K562 (cell line): ENCODE measurements around the gene SERPINA3. TPM values are rescaled to one million over a fixed set of nuclear protein-coding genes. Genes with fewer than 3 reads are reported as not detected.

Experiments
- ATAC-seq: fragments of 200-7000 bp; cut with Tn5 transposase; 3 replicates; pipeline ENCODE4 v1.9.1; 2020; ENCODE audit warnings: moderate library complexity
- BruUV-seq: library from RNA; stranded (reverse); fragments of 400-500 nt; replicated peaks from 2 replicates; lab custom pipeline; 2021; lab: Mats Ljungman, UMichigan
- CTCF ChIA-PET: fragments of 300-600 bp; formaldehyde crosslinking; extraction: SDS; loops from one replicate; lab custom pipeline; 2021; ENCODE audit warnings: low intra/inter-chr PET ratio; lab: Yijun Ruan, JAX
- POLR2A ChIA-PET: fragments of 300-600, 350-650 bp; sonication (Branson Sonifier 250); formaldehyde crosslinking; extraction: SDS; loops from one replicate; lab custom pipeline; 2021; ENCODE audit warnings: antibody characterized with exemption, inconsistent platforms; lab: Yijun Ruan, JAX
- DNase-seq, 4 experiments: peaks; one replicate each; pipeline versions ENCODE4 v3.0.0 to v3.0.0-alpha.2; 2011 to 2018; ENCODE audit warnings: low spot score in 3 of 4, mixed read lengths in 3 of 4; ENCODE audit errors: extremely low read depth in 1 of 4
- FAIRE-seq: peaks from 2 replicates; lab custom pipeline; 2011; peaks lifted over from hg19 to GRCh38; lab: Jason Lieb, UNC
- H2AFZ ChIP-seq: 2 replicates; pipeline ENCODE4 v1.6.0; 2011; ENCODE audit warnings: low read depth, low read length, control low read depth, inconsistent platforms
- H3K27ac ChIP-seq: fragments of 200-600 bp; 3 replicates; pipeline ENCODE4 v1.8.0; 2011; ENCODE audit warnings: low read depth, mild to moderate bottlenecking, control low read depth, inconsistent platforms, low read length, moderate library complexity, mixed read lengths; ENCODE audit errors: extremely low read depth
- H3K27me3 ChIP-seq, 2 experiments: fragments of 300-600 bp in 1 of 2; 2 replicates in 1 of 2; 3 replicates in 1 of 2; pipeline versions ENCODE4 v1.6.0 to v1.8.0; 2011; ENCODE audit warnings: inconsistent platforms in 2 of 2, low read length in 2 of 2, mild to moderate bottlenecking in 1 of 2, mixed read lengths in 1 of 2, moderate library complexity in 1 of 2; ENCODE audit not compliant: control insufficient read depth in 2 of 2, insufficient read depth in 2 of 2
- H3K36me3 ChIP-seq: fragments of 300-600 bp; 3 replicates; pipeline ENCODE4 v1.8.0; 2011; ENCODE audit warnings: mild to moderate bottlenecking, low read length, inconsistent platforms; ENCODE audit not compliant: control insufficient read depth, insufficient read depth
- H3K4me1 ChIP-seq, 2 experiments: fragments of 200-600 bp in 1 of 2; replicated peaks in 1 of 2; 2 replicates in 1 of 2; 3 replicates in 1 of 2; pipeline versions ENCODE4 v1.5.1 to v1.8.0; 2011; ENCODE audit warnings: inconsistent platforms in 2 of 2, low read length in 2 of 2, mild to moderate bottlenecking in 1 of 2, mixed read lengths in 1 of 2, moderate library complexity in 1 of 2; ENCODE audit not compliant: control insufficient read depth in 2 of 2, insufficient read depth in 2 of 2
- H3K4me2 ChIP-seq: 2 replicates; pipeline ENCODE4 v1.6.1; 2011; ENCODE audit warnings: low read length, control low read depth, inconsistent platforms, mixed read lengths; ENCODE audit not compliant: insufficient read depth
- H3K4me3 ChIP-seq: fragments of 200-600 bp; sonication (generic), shearing (Covaris generic); 2 replicates; pipeline ENCODE4 v1.5.1; 2016; ENCODE audit warnings: control low read depth, inconsistent platforms
- H3K79me2 ChIP-seq: fragments of 200-600 bp; 3 replicates; pipeline ENCODE4 v1.8.0; 2011; ENCODE audit warnings: low read length, inconsistent platforms; ENCODE audit not compliant: control insufficient read depth, insufficient read depth
- H3K9ac ChIP-seq, 2 experiments: 2 replicates each; pipeline versions ENCODE4 v1.6.0 to v1.6.1; 2011; ENCODE audit warnings: low read depth in 2 of 2, low read length in 2 of 2, control low read depth in 1 of 2, inconsistent platforms in 1 of 2, mild to moderate bottlenecking in 1 of 2, mixed read lengths in 1 of 2; ENCODE audit not compliant: insufficient read depth in 1 of 2
- H3K9me1 ChIP-seq: one replicate; pipeline ENCODE4 v1.6.0; 2011; ENCODE audit warnings: inconsistent platforms, mild to moderate bottlenecking, low read length, moderate library complexity; ENCODE audit not compliant: control insufficient read depth, insufficient read depth
- H3K9me3 ChIP-seq: replicated peaks from 2 replicates; pipeline ENCODE4 v1.5.1; 2011; ENCODE audit warnings: low read depth, low read length, inconsistent platforms; ENCODE audit not compliant: control insufficient read depth, insufficient read depth
- H4K20me1 ChIP-seq: replicated peaks from 2 replicates; pipeline ENCODE4 v1.6.1; 2011; ENCODE audit warnings: low read length, inconsistent platforms, mixed read lengths; ENCODE audit not compliant: control insufficient read depth, insufficient read depth
- BRF2 ChIP-seq: IDR thresholded peaks from 3 replicates; pipeline ENCODE4 v1.6.1; 2011; ENCODE audit warnings: borderline replicate concordance, mild to moderate bottlenecking; ENCODE audit not compliant: insufficient read length, insufficient read depth
- KLF1 ChIP-seq: fragments of 450-650 bp; IDR thresholded peaks from 2 replicates; pipeline ENCODE4 v1.6.1; 2016; ENCODE audit warnings: missing genetic modification characterization, missing compliant biosample characterization
- MLLT1 ChIP-seq, 2 experiments: fragments of 450-650 bp; IDR thresholded peaks; 2 replicates each; pipeline ENCODE4 v1.6.1; 2016
- SMARCB1 ChIP-seq: IDR thresholded peaks from 2 replicates; pipeline ENCODE4 v1.6.1; 2011; ENCODE audit warnings: improper control_type of control experiment, low read depth; ENCODE audit not compliant: insufficient read length
- XRCC5 ChIP-seq: fragments of 200-400 bp; formaldehyde crosslinking; IDR thresholded peaks from 2 replicates; pipeline ENCODE4 v1.6.1; 2017; ENCODE audit warnings: low read depth, mild to moderate bottlenecking, low read length
- ZSCAN29 ChIP-seq: fragments of 450-650 bp; IDR thresholded peaks from 2 replicates; pipeline ENCODE4 v1.6.1; 2017
- WGBS: fragments of 100-300 bp; shearing (Covaris generic); methylation state at CpG from one replicate; pipeline ENCODE4 v1.1.6; 2016; ENCODE audit warnings: low coverage, mixed read lengths; ENCODE audit not compliant: insufficient coverage; ENCODE audit errors: missing lambda C conversion rate; 5-methylcytosine and 5-hydroxymethylcytosine counted together
- in situ Hi-C: fragments of 300-500 bp; cut with MboI; formaldehyde crosslinking; loops from 4 replicates; pipeline ENCODE4 v1.15.0; 2018; ENCODE audit warnings: inconsistent platforms, mixed read lengths
- intact Hi-C: fragments of 100-400 bp; cut with micrococcal nuclease; formaldehyde crosslinking; loops from 2 replicates; pipeline ENCODE4 v1.14.2; 2022
- polyA plus RNA-seq, 8 experiments: library from polyadenylated mRNA; depleted of rRNA in 4 of 8; stranded (reverse) in 5 of 8; unstranded in 3 of 8; fragments of >200 nt; fragmentation: Nextera tagmentation in 2 of 8; fragmentation: Illumina TruSeq in 1 of 8; extraction: Ambion mirVana in 2 of 8; extraction: Trizol in 1 of 8; gene quantifications; 2 replicates each; pipeline versions ENCODE4 v1.2.1 to v1.2.3, GENCODE V29; 2011 to 2014; ENCODE audit warnings: inconsistent platforms in 1 of 8, missing spikeins in 1 of 8
- total RNA-seq, 7 experiments: library from RNA; depleted of rRNA in 6 of 7; stranded (reverse); fragments of >200 nt in 6 of 7; fragmentation: Illumina TruSeq in 2 of 7; extraction: Trizol in 2 of 7; gene quantifications; 2 replicates each; pipeline versions ENCODE4 v1.2.1 to v1.2.3, GENCODE V29; 2011 to 2021; ENCODE audit warnings: low replicate concordance in 1 of 7

Gene SERPINA3
- total and polyA plus RNA-seq, 9 of the 15 experiments (the other 6 are each of a cell fraction or from before 2014, with no cell fraction given), result 2.3 TPM; not detected in 8

GRCh38 chr14:94638339-94638738 lies 26.1 kb downstream of the SERPINA3 start:
- Histone ChIP-seq H3K27me3 (no peaks in the 10 kb centered on the region; a peak in 1 of 5 replicates), H4K20me1 (no peaks in the 10 kb centered on the region; the same call in 1 of the 2 replicates), H3K4me1 (no peaks in the 10 kb centered on the region), H3K9ac (no peak overlapping the region), H3K4me3 (no peak overlapping the region), H3K27ac (no peak overlapping the region), H3K9me1 (no peaks in the 10 kb centered on the region), H2AFZ (no peak overlapping the region), H3K36me3 (no peaks in the 10 kb centered on the region), H3K4me2 (no peak overlapping the region), H3K79me2 (no peaks in the 10 kb centered on the region), H3K9me3 (no peaks in the 10 kb centered on the region)
- ATAC-seq (no peak), DNase-seq (no peak), FAIRE-seq (no peak)
- TF ChIP-seq ZSCAN29, result no peak
- TF ChIP-seq MLLT1 (IDR thresholded peaks at IDR 0.05), result no peak
- TF ChIP-seq KLF1 (tag), result no peak
- no peak for TF ChIP-seq XRCC5
- TF ChIP-seq BRF2, result no peak
- TF ChIP-seq SMARCB1, result no peak
- ChIA-PET CTCF (no interaction called here), POLR2A (interaction anchor here (0.6 kb wide), 1 partner anchor 718 kb away, joined by 3 read pairs; no protein-coding TSS in a partner anchor)
- intact Hi-C loops (no loop called here), in situ Hi-C loops (no loop called here)
- no TSS peak for BruUV-seq
- WGBS, result 0% methylated on average over 2 of the region's 2 CpGs
